Keratinocyte (primary cell): Measurements from ENCODE around the gene SYNM. TPM values are rescaled to one million over a fixed set of nuclear protein-coding genes. Genes with fewer than 3 reads are reported as not detected.
"Not testable (repeated sequence)": the region's sequence is repeated elsewhere in the genome, so short reads cannot be mapped to it uniquely, and the experiment has no call there.

ENCODE experiments used
- DNase-seq: peaks from one replicate; pipeline ENCODE4 v3.0.0-alpha.2; 2011; ENCODE audit warnings: low read depth, missing footprints, low spot score
- FAIRE-seq: peaks from 2 replicates; lab custom pipeline; 2011; peaks lifted over from hg19 to GRCh38; lab: Jason Lieb, UNC
- H2AFZ ChIP-seq: 2 replicates; pipeline ENCODE4 v1.6.0; 2012; ENCODE audit warnings: low read length, control low read depth, inconsistent platforms; ENCODE audit not compliant: control insufficient read depth
- H3K27ac ChIP-seq: 2 replicates; pipeline ENCODE4 v1.5.1; 2011; ENCODE audit warnings: low read length; ENCODE audit not compliant: control insufficient read depth, insufficient read depth
- H3K27me3 ChIP-seq: 3 replicates; pipeline ENCODE4 v1.6.0; 2011; ENCODE audit warnings: low read length; ENCODE audit not compliant: control insufficient read depth, insufficient read depth; ENCODE audit errors: extremely low read depth
- H3K36me3 ChIP-seq, 2 experiments: 2 replicates in 1 of 2; 3 replicates in 1 of 2; pipeline ENCODE4 v1.5.1; 2011; ENCODE audit warnings: low read length in 2 of 2, mild to moderate bottlenecking in 1 of 2; ENCODE audit not compliant: control insufficient read depth in 2 of 2, insufficient read depth in 2 of 2; ENCODE audit errors: extremely low read depth in 1 of 2
- H3K4me1 ChIP-seq: 3 replicates; pipeline ENCODE4 v1.5.1; 2011; ENCODE audit warnings: low read length; ENCODE audit not compliant: control insufficient read depth, insufficient read depth; ENCODE audit errors: extremely low read depth
- H3K4me2 ChIP-seq: 3 replicates; pipeline ENCODE4 v1.6.0; 2011; ENCODE audit warnings: low read depth, low read length; ENCODE audit not compliant: control insufficient read depth, insufficient read depth; ENCODE audit errors: extremely low read depth
- H3K4me3 ChIP-seq, 3 experiments: fragments of 200-600 bp in 1 of 3; sonication (generic) in 1 of 3; 2 replicates in 2 of 3; 3 replicates in 1 of 3; pipeline ENCODE4 v1.5.1; 2011 to 2016; ENCODE audit warnings: low read length in 3 of 3, mild to moderate bottlenecking in 3 of 3, control low read depth in 2 of 3, inconsistent platforms in 1 of 3, low read depth in 1 of 3, mixed read lengths in 1 of 3, mixed run types in 1 of 3, moderate library complexity in 1 of 3; ENCODE audit not compliant: control insufficient read depth in 2 of 3, insufficient read depth in 2 of 3; ENCODE audit errors: extremely low read depth in 1 of 3
- H3K79me2 ChIP-seq: 2 replicates; pipeline ENCODE4 v1.6.0; 2012; ENCODE audit warnings: low read length; ENCODE audit not compliant: control insufficient read depth, insufficient read depth
- H3K9ac ChIP-seq: 3 replicates; pipeline ENCODE4 v1.6.0; 2011; ENCODE audit warnings: low read length; ENCODE audit not compliant: control insufficient read depth, insufficient read depth; ENCODE audit errors: extremely low read depth
- H3K9me1 ChIP-seq: 3 replicates; pipeline ENCODE4 v1.6.0; 2011; ENCODE audit warnings: low read length; ENCODE audit not compliant: control insufficient read depth, insufficient read depth; ENCODE audit errors: extremely low read depth
- H3K9me3 ChIP-seq: 2 replicates; pipeline ENCODE4 v1.5.1; 2012; ENCODE audit warnings: low read depth, low read length; ENCODE audit not compliant: control insufficient read depth
- H4K20me1 ChIP-seq: 3 replicates; pipeline ENCODE4 v1.6.0; 2011; ENCODE audit warnings: low read length; ENCODE audit not compliant: control insufficient read depth, insufficient read depth; ENCODE audit errors: extremely low read depth
- EZH2 ChIP-seq: IDR thresholded peaks from one replicate; pipeline ENCODE4 v1.6.1; 2012; ENCODE audit warnings: inconsistent platforms, mild to moderate bottlenecking, low read length, moderate library complexity
- dilution Hi-C: fragments of 300-500 bp; cut with MboI; formaldehyde crosslinking; loops from one replicate; pipeline ENCODE4 v1.7.0; 2020; ENCODE audit warnings: low sequenced_read_pairs; ENCODE audit not compliant: extremely low pct_ligation_motif_present
- polyA plus RNA-seq, 5 experiments: library from polyadenylated mRNA; depleted of rRNA in 3 of 5; stranded (reverse) in 3 of 5; stranded (forward) in 1 of 5; unstranded in 1 of 5; fragments of >200 nt; gene quantifications; 1 replicate in 1 of 5; 2 replicates in 3 of 5; 3 replicates in 1 of 5; pipeline versions ENCODE4 v1.2.1 to v1.2.3, GENCODE V29; 2011 to 2012; ENCODE audit warnings: missing spikeins in 2 of 5, low read depth in 1 of 5, low replicate concordance in 1 of 5
- TF ChIP-seq, protein P1 (sequence below), 3 experiments: IDR thresholded peaks in 1 of 3; conservative IDR thresholded peaks in 1 of 3; optimal IDR thresholded peaks in 1 of 3; 2 replicates in 2 of 3; 3 replicates in 1 of 3; pipeline versions ENCODE3 to v1.5.1; 2011; ENCODE audit warnings: low read length in 3 of 3, mild to moderate bottlenecking in 3 of 3, moderate library complexity in 2 of 3, control low read depth in 1 of 3, inconsistent platforms in 1 of 3; ENCODE audit not compliant: insufficient read depth in 2 of 3; ENCODE audit errors: extremely low read depth in 1 of 3

The SYNM gene
- polyA plus RNA-seq, 1 donor (not counting 4 experiments of a cell fraction or from before 2014, with no cell fraction given): 0.09 TPM

DNA sequence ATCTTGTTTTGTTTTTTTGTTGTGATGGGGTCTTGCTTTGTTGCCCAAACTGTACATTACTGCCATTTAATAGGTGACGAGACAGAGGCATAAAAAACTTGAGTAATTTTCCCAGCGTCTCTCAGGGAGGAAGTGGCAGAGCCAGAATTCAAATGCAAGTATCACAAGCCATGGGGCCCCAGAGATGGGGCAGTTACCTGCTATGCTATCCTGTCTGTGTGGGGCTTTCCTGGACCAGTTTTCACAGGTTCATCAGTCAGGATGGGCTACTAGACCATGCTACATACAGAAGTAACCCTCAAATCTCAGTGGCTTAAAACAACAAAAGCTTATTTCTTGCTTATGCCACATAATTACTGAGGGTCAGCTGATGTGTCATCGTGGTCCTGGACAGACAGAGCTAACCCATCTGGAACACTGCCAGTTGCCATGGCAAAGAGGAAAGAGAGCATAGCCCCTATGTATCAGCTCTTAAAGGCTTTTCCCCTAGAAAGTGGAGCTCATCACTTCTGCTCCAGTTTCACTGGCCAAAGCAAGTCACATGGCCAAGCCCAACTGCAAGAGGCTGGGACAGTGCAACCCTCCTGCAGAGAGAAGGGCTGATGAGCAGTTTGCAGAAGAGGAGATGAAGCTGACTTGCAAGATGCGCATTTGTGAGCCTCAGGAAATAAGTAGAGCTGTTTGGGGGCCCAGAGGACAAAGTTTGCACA, 31.7 kb upstream of the SYNM start:
- Histone ChIP-seq H3K9ac (no peak overlapping the region), H3K27me3 (no peaks in the 10 kb centered on the region), H3K9me3 (no peaks in the 10 kb centered on the region), H2AFZ (no peak overlapping the region), H4K20me1 (no peaks in the 10 kb centered on the region), H3K27ac (no peak overlapping the region), H3K36me3 (no peaks in the 10 kb centered on the region), H3K4me3 (no peak overlapping the region), H3K79me2 (no peaks in the 10 kb centered on the region), H3K4me1 (peaks cover 8% of the 10 kb centered on the region), H3K9me1 (no peaks in the 10 kb centered on the region), H3K4me2 (no peak overlapping the region)
- DNase-seq: no peak
- no peak for FAIRE-seq
- TF ChIP-seq EZH2: no peak
- TF ChIP-seq, protein P1, sequence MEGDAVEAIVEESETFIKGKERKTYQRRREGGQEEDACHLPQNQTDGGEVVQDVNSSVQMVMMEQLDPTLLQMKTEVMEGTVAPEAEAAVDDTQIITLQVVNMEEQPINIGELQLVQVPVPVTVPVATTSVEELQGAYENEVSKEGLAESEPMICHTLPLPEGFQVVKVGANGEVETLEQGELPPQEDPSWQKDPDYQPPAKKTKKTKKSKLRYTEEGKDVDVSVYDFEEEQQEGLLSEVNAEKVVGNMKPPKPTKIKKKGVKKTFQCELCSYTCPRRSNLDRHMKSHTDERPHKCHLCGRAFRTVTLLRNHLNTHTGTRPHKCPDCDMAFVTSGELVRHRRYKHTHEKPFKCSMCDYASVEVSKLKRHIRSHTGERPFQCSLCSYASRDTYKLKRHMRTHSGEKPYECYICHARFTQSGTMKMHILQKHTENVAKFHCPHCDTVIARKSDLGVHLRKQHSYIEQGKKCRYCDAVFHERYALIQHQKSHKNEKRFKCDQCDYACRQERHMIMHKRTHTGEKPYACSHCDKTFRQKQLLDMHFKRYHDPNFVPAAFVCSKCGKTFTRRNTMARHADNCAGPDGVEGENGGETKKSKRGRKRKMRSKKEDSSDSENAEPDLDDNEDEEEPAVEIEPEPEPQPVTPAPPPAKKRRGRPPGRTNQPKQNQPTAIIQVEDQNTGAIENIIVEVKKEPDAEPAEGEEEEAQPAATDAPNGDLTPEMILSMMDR (optimal IDR thresholded peaks at IDR 0.05 in 1 of 3, IDR thresholded peaks at IDR 0.05 in 1 of 3, conservative IDR thresholded peaks at IDR 0.05 in 1 of 3; ENCODE audit: extremely low read depth in 1 of 3, insufficient read depth in 2 of 3, low read length in 3 of 3): no peak
- dilution Hi-C loops: no loop called here

DNA sequence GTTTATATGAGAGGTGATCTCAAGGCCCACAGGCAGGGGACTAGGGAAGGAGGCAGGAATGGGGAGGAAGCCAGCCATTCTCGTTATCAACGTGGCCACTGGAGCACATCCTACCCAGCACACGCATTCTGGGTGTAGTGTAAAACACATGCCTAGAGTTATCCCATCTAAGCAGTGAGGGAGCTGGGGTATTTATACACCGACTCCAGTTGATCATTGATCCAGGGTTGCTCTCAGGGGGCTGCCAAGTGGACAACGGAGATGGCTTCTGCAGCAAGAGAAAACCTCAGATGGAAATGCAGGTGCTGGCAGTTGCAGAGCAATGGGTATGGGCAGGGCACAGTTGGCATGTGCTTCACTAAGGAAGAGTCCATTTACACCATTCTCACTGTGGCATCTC, 30.4 kb upstream of the SYNM start:
- dilution Hi-C loops: no loop called here
- H3K36me3 ChIP-seq: no peaks in the 10 kb centered on the region
- H3K4me2 ChIP-seq: no peak overlapping the region
- H3K9me3 ChIP-seq: no peaks in the 10 kb centered on the region
- H3K79me2 ChIP-seq: no peaks in the 10 kb centered on the region
- no peaks in the 10 kb centered on the region for H3K9me1 ChIP-seq
- no peaks in the 10 kb centered on the region for H3K27me3 ChIP-seq
- H3K4me3 ChIP-seq: no peak overlapping the region
- no peak overlapping the region for H3K27ac ChIP-seq
- FAIRE-seq: no peak
- no peak for DNase-seq
- no peak overlapping the region for H3K9ac ChIP-seq
- H2AFZ ChIP-seq: no peak overlapping the region
- no peak for TF ChIP-seq EZH2
- TF ChIP-seq, protein P1 (optimal IDR thresholded peaks at IDR 0.05 in 1 of 3, IDR thresholded peaks at IDR 0.05 in 1 of 3, conservative IDR thresholded peaks at IDR 0.05 in 1 of 3; ENCODE audit: extremely low read depth in 1 of 3, insufficient read depth in 2 of 3, low read length in 3 of 3): no peak
- H4K20me1 ChIP-seq: no peaks in the 10 kb centered on the region
- H3K4me1 ChIP-seq: peaks cover 8% of the 10 kb centered on the region

DNA sequence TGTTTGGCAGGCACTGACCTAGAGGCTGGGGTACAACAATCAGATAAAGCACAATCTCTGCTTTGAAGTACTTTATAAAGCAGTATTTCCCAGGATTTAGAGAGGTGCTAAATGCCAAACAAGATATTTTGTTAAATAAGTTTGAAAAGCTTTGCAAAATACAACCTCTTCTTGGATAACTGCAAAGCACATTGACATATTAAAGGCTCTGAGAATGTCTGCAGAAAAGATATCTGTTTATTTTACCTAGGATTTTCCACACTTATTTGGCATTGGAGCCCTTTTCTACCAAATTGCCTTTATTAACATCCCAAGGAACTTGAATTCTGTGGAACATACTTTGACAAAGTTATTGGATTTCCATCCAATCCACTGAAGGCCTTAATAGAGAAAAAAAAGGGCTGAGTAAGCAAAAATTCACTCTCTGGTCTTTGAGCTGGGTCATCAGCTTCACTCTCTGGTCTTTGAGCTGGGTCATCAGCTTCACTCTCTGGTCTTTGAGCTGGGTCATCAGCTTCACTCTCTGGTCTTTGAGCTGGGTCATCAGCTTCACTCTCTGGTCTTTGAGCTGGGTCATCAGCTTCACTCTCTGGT, 29.7 kb upstream of the SYNM start:
- H3K9me3 ChIP-seq, H3K36me3 ChIP-seq, H2AFZ ChIP-seq, H3K9me1 ChIP-seq, DNase-seq, H3K9ac ChIP-seq, H3K4me2 ChIP-seq, H3K4me3 ChIP-seq, H3K4me1 ChIP-seq, H4K20me1 ChIP-seq, dilution Hi-C loops, H3K79me2 ChIP-seq, H3K27ac ChIP-seq, FAIRE-seq, H3K27me3 ChIP-seq: not testable (repeated sequence)
